Measurements from ENCODE around the gene A2M. TPM values are rescaled to one million over a fixed set of nuclear protein-coding genes. Genes with fewer than 3 reads are reported as not detected.

A2M gene
- total and polyA plus RNA-seq, 2 experiments from 2014 or later = 0.92 TPM; not detected in 1

DNA sequence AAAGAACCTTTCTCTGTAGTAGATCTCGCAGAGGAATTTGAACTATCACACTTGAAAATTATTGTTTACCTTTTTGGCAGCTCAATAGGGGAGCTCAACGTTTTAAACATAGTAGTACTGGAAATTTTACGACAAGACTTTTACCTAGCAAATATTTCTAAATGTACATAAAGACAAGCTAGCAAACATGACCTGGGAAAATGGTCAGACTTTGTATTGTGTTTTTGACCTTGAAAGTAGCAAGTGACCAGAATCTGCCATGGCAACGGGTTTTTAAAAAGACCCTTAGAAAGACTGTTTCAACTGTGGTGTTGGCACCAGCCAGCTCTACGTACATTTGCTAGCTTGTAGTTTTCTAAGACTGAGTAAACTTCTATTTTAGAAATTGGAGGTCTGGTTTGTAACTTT, 20.2 kb upstream of the A2M start (continued):
- TF ChIP-seq, protein P1, sequence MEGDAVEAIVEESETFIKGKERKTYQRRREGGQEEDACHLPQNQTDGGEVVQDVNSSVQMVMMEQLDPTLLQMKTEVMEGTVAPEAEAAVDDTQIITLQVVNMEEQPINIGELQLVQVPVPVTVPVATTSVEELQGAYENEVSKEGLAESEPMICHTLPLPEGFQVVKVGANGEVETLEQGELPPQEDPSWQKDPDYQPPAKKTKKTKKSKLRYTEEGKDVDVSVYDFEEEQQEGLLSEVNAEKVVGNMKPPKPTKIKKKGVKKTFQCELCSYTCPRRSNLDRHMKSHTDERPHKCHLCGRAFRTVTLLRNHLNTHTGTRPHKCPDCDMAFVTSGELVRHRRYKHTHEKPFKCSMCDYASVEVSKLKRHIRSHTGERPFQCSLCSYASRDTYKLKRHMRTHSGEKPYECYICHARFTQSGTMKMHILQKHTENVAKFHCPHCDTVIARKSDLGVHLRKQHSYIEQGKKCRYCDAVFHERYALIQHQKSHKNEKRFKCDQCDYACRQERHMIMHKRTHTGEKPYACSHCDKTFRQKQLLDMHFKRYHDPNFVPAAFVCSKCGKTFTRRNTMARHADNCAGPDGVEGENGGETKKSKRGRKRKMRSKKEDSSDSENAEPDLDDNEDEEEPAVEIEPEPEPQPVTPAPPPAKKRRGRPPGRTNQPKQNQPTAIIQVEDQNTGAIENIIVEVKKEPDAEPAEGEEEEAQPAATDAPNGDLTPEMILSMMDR (conservative IDR thresholded peaks at IDR 0.05; ENCODE audit: low read depth in 2 of 2) = no peak
- TF ChIP-seq ZNF114 (CRISPR knock-in tag; IDR thresholded peaks at IDR 0.05) = no peak
- TF ChIP-seq JUNB (IDR thresholded peaks at IDR 0.05; ENCODE audit: unreplicated experiment) = no peak

DNA sequence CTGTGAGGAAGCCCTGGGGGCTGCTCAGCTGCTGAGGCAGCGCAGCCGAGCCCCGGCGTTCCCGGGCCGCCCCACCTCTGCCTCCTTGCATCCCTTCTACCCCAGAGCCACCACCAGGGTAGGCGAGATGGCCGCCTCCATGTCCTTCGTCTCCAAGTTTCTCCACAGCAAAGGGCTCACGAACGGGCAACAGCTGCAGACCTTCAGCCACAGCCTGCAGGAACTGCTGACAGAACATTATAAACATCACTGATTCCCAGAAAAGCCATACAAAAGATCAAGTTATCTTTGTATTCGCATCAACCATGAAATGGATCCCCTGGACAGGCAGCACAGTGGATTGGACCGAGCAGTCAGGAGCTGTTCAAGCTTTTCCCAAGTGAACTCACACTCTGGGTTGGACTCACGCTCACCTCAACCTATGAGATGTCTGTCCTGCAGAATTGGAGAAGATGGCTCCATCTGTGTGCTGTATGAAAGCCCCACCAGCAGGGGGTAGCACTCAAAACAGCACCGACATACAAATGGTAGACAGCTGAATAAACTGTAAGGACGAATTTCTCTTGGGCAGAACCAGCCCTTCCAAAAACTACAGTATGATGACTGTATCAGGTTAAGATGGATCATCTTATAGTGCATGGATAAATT, 19.4 kb upstream of the A2M start:
- Histone ChIP-seq H2AFZ (no peak overlapping the region), H3F3A (replicated peaks; ENCODE audit: low read depth) (no peaks in the 10 kb centered on the region), H3K36me3 (ENCODE audit: insufficient read depth) (no peaks in the 10 kb centered on the region), H3K4me2 (no peak overlapping the region), H3K9me2 (ENCODE audit: insufficient read depth) (peaks cover 3% of the 10 kb centered on the region; the same call in 1 of the 2 replicates), H3K79me2 (replicated peaks; ENCODE audit: insufficient read depth) (no peaks in the 10 kb centered on the region), H3K27me3 (ENCODE audit: insufficient read depth) (no peaks in the 10 kb centered on the region), H3K4me3 (no peak overlapping the region), H3K27ac (ENCODE audit: low read depth) (no peak overlapping the region), H4K20me1 (replicated peaks; ENCODE audit: insufficient read depth) (no peaks in the 10 kb centered on the region), H3K4me1 (ENCODE audit: insufficient read depth) (no peaks in the 10 kb centered on the region)
- peaks cover 12% of the 10 kb centered on the region; the same call in 2 of the 3 replicates for H3K36me3 Mint-ChIP-seq (ENCODE audit: low read depth)
- H3K4me3 Mint-ChIP-seq = no peak overlapping the region
- ATAC-seq (no peak), DNase-seq (ENCODE audit: low spot score) (peak; percentile 47)
- H3K27me3 Mint-ChIP-seq (ENCODE audit: insufficient read depth, low read depth, poor library complexity) = no peaks in the 10 kb centered on the region
- H3K9me3 Mint-ChIP-seq = peaks cover 17% of the 10 kb centered on the region
- H3K27ac Mint-ChIP-seq = no peak overlapping the region
- H3K4me1 Mint-ChIP-seq = no peaks in the 10 kb centered on the region; the same call in 2 of the 3 replicates
- TF ChIP-seq, protein P2, sequence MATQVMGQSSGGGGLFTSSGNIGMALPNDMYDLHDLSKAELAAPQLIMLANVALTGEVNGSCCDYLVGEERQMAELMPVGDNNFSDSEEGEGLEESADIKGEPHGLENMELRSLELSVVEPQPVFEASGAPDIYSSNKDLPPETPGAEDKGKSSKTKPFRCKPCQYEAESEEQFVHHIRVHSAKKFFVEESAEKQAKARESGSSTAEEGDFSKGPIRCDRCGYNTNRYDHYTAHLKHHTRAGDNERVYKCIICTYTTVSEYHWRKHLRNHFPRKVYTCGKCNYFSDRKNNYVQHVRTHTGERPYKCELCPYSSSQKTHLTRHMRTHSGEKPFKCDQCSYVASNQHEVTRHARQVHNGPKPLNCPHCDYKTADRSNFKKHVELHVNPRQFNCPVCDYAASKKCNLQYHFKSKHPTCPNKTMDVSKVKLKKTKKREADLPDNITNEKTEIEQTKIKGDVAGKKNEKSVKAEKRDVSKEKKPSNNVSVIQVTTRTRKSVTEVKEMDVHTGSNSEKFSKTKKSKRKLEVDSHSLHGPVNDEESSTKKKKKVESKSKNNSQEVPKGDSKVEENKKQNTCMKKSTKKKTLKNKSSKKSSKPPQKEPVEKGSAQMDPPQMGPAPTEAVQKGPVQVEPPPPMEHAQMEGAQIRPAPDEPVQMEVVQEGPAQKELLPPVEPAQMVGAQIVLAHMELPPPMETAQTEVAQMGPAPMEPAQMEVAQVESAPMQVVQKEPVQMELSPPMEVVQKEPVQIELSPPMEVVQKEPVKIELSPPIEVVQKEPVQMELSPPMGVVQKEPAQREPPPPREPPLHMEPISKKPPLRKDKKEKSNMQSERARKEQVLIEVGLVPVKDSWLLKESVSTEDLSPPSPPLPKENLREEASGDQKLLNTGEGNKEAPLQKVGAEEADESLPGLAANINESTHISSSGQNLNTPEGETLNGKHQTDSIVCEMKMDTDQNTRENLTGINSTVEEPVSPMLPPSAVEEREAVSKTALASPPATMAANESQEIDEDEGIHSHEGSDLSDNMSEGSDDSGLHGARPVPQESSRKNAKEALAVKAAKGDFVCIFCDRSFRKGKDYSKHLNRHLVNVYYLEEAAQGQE (IDR thresholded peaks at IDR 0.05; ENCODE audit: unreplicated experiment) = no peak
- TF ChIP-seq, protein P1 (conservative IDR thresholded peaks at IDR 0.05; ENCODE audit: low read depth in 2 of 2) = peak; percentile 57 to 58

Measured in GM23338 (cell line).